HL-60 (cell line): ENCODE results near the gene GXYLT2.

Experiments
- DNase-seq, 2 experiments: peaks; one replicate each; pipeline ENCODE4 v3.0.0-alpha.2; 2010 to 2020; ENCODE audit warnings: low read depth in 1 of 2, low spot score in 1 of 2
- H3K27ac ChIP-seq: fragments of 250-450 bp; sonication (Bioruptor Pico); replicated peaks from 2 replicates; pipeline ENCODE4 v1.5.1; 2020; ENCODE audit warnings: mild to moderate bottlenecking, moderate library complexity
- H3K27me3 ChIP-seq: fragments of 250-450 bp; sonication (Bioruptor Pico); 2 replicates; pipeline ENCODE4 v1.5.1; 2021; ENCODE audit warnings: mild to moderate bottlenecking, moderate library complexity; ENCODE audit not compliant: insufficient read depth, poor library complexity, severe bottlenecking
- H3K4me3 ChIP-seq: replicated peaks from 2 replicates; pipeline ENCODE4 v1.5.1; 2011; ENCODE audit warnings: mild to moderate bottlenecking, control low read depth, low read length; ENCODE audit not compliant: insufficient read depth
- CTCF ChIP-seq: IDR thresholded peaks from one replicate; pipeline ENCODE4 v1.5.1; 2011; ENCODE audit warnings: low read length, control low read depth, inconsistent platforms; ENCODE audit not compliant: insufficient read depth
- GABPA ChIP-seq: IDR thresholded peaks from 2 replicates; pipeline ENCODE4 v1.6.1; 2012; ENCODE audit warnings: low read depth
- POLR2AphosphoS5 ChIP-seq: IDR thresholded peaks from 2 replicates; pipeline ENCODE4 v1.6.1; 2012; ENCODE audit warnings: low read depth
- REST ChIP-seq: IDR thresholded peaks from 2 replicates; pipeline ENCODE4 v1.6.1; 2012; ENCODE audit warnings: low read depth; ENCODE audit not compliant: insufficient replicate concordance
- SPI1 ChIP-seq: IDR thresholded peaks from 2 replicates; pipeline ENCODE4 v1.6.1; 2012; ENCODE audit warnings: low read depth, mild to moderate bottlenecking, borderline replicate concordance

Gene GXYLT2

GRCh38 chr3:72960812-72961518 lies 73.1 kb downstream of the GXYLT2 start:
- H3K27me3 ChIP-seq = no peaks in the 10 kb centered on the region
- no peak overlapping the region for H3K27ac ChIP-seq
- TF ChIP-seq SPI1 (no peak), GABPA (no peak), POLR2AphosphoS5 (no peak), REST (no peak), CTCF (no peak)
- no peak overlapping the region for H3K4me3 ChIP-seq
- DNase-seq = peak in 1 of 2 experiments; percentile 26

- no peak for TF ChIP-seq GABPA
- no peak for TF ChIP-seq CTCF
- TF ChIP-seq REST = no peak
- TF ChIP-seq POLR2AphosphoS5 = no peak
- H3K27me3 ChIP-seq = no peaks in the 10 kb centered on the region
- DNase-seq = no peak
- no peak overlapping the region for H3K4me3 ChIP-seq
- H3K27ac ChIP-seq = no peak overlapping the region
Measured at GRCh38 chr3:72961752-72962151, 73.9 kb downstream of the GXYLT2 start.

- Histone ChIP-seq H3K27me3 (no peaks in the 10 kb centered on the region), H3K27ac (no peak overlapping the region), H3K4me3 (no peak overlapping the region)
- TF ChIP-seq SPI1 (no peak), POLR2AphosphoS5 (no peak), GABPA (no peak), REST (no peak), CTCF (no peak)
- no peak for DNase-seq
Measured at GRCh38 chr3:72962317-72962716, 74.5 kb downstream of the GXYLT2 start.
